Glomerular visceral epithelial cell (primary cell): ENCODE data around the gene CBX7.
A peak's percentile ranks its signal among the peaks of the same experiment; 100 is the strongest.

ENCODE experiments used
- DNase-seq: peaks from one replicate; pipeline ENCODE4 v3.0.0-alpha.2; 2016; ENCODE audit errors: extremely low spot score

Gene CBX7

DNA sequence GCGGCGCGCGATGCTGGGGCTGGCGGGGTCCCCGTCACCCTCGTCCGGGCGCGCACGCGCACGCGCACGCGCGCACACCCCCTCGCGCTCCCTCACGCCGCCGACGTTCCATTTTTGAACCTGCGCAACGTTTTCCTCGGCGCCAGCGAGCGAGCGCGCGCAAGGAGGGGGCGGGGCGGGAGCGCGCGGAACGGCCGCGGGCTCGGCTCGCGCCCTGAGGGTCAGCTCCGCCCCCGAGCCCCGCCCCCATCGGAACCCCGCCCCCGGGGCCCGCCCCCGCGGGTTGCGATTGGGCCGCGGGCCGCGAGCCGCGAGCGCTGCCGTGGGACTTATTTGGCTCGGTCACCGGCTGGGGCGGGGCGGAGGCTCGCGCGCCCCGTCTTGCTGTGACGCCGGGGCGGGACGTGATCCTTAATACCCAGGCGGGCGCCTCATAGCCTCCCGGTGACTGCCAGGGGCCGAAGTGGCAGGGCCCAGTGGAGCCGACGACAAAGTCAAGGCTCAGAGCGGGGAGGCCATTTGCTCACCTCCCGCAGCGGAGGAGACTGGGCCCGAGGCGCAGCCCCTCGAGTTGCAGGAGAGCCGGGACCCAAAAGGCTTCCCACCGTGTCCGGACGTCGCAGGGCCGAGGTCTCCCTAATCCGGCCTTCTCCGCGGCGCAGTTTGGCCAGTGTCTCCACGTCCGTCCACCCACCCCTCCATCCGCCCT lies at the start of gene CBX7:
CBX7 (minus strand) TSS at position 170 of the 709 bp plus-strand sequence. CDS start 236 bp downstream, outside the sequence.
- peak; percentile 90 for DNase-seq

DNA sequence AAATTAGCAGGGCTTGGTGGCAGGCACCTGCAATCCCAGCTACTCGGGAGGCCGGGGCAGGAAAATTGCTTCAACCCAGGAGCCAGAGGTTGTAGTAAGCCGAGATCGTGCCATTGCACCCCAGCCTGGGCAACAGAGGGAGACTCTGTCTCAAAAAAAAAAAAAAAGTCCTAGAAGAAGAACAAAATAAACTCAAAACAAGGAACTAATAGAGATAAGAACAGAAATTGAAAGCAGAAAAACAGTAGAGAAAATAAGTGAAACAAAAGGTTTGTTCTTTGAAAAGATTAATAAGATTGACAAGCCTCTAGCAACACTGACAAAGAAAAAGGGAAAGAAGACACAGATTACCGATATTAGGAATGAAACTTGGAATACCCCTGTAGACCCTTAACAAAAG lies 45.1 kb upstream of the CBX7 start:
- DNase-seq = no peak

DNA sequence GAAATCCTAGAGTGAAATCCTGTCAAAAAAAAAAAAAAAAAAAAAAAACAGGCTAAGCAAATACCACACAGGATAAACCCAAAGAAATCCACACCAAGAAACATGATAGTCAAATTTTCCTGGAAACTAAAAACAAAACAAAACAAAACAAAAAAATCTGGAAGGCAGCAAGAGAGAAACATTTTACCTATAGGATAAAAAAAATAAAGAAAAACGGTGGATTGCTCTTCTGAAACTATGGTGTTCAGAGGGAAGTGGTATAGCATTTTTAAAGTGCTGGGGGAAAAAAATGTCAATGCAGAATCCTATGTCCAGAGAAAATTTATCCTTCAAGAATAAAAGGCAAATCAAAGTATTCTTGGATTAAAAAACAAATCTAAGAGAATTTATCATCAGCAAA lies 41.6 kb upstream of the CBX7 start:
- DNase-seq = no peak

DNA sequence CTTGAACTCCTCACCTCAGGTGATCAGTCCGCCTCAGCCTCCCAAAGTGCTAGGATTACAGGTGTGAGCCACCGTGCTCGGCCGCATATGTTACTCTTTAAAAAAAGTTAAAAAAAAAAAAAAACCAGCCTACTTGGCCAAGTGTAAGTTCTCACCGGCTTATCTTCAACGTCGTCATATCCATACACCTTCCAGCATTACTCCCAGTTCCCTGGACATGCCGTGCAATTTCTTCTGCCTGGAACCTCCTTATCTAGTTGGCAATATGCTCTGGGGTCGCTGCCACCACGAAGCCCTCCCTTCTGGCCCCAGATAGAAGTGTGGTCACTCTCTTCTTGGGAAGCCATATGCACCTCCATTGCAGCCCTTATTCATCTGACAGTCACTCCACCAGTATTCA lies 36.3 kb upstream of the CBX7 start:
- DNase-seq = no peak

DNA sequence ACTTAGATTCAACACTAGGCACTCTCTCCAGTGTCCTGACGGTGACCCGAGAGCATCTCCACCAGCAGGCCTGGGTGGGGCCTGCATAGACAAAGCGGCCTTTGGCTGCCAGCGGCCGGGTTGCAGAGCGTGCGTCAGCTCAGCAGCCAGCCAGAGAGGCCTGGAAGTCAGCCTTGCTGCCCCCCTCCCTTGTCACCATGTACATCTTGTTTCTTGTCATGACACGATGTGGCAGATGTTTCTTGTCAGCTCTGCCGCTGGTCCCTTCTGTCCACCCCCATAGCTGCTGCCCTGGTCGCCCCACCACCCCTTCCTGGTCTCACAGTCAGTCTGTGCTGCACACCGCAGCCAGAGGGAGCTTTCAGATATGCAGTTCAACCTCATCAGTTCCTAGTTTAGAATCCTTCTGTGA lies 33.1 kb upstream of the CBX7 start:
- no peak for DNase-seq

DNA sequence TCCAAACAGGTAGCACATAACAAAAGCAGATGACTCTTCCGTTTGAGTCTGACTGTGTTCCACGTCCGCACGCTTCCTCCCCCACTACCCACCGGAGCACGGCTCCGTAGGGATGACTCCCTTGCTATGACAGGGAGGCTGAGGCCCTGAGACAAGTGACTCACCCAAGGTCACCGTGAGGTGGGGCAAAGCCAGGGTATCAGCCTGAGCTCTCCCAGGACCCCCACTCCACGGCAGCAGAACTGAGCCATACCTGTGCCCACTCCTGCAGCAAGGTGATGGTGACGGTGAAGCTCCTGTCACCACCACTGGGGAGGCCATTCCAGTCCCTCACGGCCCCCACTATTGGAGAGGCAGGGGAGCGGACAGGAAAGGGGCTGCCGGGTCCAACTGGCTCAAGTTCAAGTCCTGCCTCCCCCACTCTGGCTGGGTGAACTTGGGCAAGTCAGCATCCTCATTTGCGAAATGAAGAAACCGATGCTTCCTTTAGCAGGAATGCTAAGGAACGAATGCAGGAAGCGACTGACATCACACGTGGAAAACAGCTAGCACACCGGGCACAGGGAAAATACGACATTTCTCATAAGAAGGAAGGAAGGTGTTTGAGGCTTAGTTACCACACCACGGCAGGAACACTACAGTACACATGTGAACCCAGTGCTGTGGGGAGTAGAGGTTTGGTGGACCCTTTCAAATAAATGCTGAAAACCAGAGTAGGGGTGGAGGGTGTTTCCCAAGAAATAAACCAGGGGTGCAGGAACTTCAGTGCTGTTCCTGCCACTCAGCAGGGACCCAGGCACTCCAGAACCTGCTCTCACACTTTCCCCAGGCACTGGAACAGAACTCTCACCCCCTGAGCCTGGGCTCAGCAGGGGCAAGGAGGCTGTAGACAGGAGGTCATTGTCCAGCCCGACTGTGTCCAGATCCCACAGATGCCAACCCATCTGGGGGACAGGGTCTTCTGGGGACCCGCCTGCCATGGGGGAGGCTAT lies 32.4 kb upstream of the CBX7 start:
- DNase-seq = peak; percentile 70

DNA sequence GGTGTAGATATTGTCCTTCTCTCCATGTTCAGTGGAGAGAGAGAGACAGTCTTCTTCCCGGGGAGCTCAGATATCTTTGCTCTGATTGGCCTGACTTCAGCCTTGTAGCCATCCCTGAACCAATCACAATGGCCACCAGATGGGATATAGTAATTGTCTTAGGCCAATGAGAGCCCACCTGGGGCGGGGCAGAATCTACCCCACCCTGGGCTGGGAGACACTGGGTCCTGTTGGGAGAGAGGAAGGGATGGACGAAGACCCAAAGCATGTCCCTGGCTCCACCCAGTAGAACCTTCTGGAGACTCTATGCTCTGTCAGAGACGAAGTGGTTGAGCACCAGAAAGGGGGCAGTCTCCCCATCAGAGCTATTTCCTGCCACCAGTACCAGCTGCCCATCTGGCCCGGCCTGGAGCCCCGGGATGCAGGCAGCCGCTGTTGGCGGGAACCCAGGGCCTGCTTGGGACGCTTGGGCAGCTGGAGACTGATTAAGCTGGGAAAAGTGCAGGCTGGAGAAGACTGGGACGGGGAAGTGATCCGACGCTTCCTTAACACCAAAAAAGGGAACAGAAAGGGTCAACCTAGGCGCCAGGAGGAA lies 31.6 kb upstream of the CBX7 start:
- DNase-seq = peak; percentile 92

DNA sequence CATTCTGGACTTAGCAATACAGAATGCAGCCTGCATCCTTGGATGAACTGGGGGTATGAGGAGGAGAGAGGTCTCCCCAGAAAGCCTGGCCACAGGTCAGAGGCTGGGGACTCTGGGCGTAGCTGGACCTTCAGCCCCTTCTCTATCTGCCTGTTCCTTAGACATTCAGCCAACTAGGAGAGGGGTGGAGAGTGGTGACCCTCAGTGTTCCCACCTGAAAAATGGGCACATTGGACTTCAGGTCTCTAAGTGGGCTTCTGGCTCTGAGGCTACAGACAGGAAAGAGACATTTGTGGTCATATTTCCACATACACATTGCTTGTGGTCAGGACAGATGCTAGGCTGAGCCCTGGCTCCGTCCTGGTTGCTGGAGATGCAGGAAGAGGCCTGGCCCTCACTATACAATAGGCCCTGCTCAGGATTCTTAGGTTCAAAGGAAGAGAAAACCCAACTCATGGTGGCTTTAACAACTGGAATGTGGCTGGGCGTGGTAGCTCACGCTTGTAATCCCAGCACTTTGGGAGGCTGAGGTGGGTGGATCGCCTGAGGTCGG lies 30.1 kb upstream of the CBX7 start:
- DNase-seq = peak; percentile 21

DNA sequence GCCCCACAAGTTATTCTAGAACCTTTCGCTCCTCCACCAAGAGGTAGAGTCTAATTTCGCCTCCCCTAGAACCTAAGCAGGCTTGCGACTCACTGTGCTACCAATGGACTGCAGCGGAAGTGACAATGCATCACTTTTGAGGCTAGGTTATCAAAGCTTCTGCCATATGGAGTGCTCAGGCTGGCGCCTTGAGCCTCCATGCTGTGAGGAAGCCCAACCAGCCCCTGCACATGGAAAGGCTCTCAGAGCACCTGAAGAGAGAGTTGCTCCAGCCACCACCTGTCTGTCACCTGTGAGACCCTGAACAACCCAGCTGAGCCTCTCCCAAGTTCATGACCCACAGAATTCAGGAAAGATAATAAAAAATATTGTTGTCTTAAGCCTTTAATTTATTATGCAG lies 29.3 kb upstream of the CBX7 start:
- DNase-seq = no peak

DNA sequence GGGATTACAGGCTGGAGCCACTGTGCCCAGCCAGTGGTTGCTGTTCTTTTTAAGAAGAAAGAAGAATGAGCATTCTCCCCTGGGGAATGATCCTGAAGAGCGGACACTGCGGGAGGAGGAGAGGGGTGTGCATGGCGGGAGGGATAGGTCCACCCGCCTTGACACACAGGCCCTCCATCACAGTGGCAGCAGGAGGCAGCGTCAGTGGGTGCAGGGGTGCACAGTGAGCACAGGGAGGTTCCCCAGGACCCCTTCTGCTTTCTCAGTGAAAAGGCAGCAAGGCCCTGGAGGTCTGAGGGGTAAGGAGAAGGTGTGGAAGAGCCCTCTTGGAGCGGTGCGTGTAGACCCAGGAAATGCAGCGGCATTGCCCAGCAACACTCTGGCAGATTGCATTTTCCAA lies 28.9 kb upstream of the CBX7 start:
- no peak for DNase-seq

DNA sequence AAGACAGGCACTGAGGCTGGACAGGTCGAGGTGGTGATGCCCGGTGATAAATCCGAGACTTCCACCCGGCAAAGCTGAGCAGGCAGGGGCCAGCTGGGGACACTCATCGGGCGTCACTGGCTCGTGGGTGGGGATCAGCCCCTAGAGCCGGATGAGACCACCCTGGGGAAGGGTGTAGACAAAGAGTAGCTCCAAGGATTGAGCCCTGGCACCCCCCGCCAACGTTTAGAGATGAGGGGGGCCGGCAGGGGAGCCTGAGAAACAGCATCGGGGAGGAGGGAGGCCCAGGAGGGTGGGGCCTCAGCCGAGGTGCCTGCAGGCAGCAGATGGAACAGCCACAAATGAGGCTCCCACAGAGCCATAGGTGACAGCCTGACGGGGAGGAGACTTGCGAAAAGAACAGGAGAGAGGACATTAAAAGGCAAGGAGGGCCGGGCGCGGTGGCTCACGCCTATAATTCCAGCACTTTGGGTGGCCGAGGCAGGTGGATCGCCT lies 27.4 kb upstream of the CBX7 start:
- DNase-seq = no peak

DNA sequence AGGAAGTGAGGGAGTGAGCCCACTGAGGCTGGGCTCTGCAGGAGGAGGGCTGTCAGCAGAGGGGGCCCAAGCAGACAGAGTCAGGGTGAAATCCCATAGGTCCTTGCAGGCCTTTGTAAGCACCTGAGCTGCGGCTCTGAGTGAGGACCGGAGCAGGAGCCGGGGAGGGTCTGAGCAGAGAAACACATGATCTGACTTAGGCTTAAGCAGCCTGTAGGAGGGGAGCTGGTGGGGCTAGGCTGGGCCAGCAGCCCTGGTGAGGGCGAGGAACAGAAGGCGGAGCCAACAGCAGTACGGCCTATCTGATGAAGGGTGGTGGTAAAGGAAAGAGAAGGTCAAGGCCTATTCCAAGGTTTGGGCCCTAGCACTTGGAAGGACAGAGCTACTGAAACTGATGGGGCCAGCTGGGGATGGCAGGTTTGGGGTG lies 26.9 kb upstream of the CBX7 start:
- DNase-seq = no peak

DNA sequence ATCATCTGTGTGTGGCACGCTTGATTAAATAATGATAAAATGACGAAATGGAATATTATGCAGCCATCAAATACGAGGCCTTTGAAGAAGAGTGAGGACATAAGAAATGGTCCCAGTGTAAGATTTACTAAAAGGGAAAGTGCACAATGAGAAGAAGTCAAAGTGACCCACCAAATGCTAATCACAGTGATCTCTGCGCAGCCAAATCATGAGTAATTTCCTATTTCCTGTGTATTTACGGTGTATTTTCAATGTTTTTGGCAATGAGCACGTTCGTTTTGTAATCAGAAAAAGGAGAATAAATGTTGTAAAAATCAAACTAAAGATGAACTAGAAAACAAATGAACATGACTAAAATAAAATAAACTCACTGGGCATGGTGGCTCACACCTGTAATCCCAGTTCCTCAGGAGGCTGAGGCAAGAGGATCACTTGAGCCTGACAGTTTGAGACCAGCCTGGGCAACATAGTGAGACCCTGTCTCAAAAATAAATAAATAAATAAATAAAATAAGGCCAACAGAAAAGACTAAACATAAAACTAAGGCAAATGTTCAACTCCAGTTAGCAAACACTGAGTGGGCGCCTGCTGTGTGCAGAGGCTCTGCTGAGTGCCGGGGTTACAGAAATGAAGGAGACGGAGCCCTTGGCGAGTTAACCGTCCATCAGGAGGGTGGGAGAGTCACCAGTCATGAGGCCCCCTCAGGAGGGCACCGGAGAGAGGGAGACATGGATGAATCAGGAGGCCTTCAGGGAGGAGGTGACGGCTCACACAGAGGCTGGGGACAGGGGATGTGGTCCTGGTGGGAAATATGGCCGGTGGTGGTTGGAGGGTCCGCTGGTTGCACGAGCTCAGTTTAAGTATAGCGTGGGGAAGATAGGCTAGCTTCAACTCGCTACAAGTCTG lies 26.0 kb upstream of the CBX7 start:
- DNase-seq = no peak

DNA sequence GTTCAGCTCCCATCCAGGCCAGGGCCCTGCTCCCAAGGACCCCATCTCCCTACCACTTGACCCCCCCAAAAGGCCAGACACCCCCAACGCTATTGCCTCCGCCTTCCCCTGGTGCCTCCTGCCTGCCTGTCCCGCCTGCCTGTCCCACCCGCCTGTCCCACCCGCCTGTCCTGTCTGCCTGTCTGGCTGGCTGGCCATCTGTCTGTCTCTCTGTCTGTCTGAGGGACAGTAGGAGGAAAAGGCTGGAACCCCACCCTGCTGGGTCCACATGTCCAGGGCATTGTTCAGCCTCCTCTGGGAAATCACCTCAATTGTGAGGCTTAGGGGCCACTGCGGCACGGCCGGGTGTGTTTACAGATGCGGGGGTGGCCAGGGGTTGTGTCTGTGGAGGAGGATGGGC lies 25.3 kb upstream of the CBX7 start:
- DNase-seq = no peak

DNA sequence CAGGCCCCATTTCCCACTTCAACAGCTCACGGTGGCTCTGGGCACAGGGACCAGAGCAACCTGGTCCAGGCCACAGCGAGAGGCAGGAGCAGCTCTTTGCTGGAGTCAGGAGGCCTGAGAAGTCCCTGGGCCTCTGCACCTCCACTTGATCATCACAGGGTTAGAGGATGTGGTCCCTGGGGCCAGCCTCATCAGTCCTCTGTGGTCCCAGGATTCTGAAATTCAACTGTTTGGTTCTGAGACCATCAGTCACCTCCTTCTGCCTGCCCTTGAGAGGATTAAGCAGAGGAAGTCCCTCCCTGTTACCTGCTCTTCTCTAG lies 24.9 kb upstream of the CBX7 start:
- no peak for DNase-seq

DNA sequence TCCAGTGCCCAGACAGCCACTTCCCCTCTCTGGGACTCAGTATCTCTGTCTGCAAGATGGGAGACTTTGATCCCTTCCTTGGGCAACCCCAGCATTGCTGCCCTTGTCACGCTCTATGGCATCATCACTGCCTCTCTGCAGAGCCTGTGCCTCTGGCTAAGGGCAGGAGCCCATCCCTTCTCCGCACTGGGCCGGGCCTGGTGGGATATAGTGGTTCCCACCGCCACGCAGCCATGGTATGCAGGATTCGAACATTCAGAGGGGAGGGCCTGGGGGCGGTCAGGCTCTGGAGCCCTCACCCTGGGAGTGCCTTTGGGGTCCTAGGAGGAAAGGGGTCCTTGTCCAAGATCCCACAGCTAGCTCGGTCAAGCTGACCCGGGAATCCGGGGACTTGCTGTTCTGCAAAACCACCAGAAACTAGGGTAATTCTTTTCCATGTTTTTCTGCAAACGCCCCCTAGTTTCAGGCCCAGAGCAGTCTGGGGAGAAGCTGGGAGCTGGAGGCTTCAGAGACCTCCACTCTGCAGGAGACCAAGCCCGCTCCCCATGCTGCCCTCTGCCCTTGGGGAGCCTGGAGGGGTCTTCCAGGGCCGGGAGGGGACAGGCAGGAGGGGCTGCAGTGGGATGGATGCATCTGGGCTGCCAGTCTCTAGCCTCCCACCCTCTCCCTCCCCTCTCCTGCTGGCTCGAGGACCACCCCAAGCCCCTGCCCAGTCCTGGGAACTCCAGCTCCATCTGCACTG lies 24.4 kb upstream of the CBX7 start:
- DNase-seq = peak; percentile 14

DNA sequence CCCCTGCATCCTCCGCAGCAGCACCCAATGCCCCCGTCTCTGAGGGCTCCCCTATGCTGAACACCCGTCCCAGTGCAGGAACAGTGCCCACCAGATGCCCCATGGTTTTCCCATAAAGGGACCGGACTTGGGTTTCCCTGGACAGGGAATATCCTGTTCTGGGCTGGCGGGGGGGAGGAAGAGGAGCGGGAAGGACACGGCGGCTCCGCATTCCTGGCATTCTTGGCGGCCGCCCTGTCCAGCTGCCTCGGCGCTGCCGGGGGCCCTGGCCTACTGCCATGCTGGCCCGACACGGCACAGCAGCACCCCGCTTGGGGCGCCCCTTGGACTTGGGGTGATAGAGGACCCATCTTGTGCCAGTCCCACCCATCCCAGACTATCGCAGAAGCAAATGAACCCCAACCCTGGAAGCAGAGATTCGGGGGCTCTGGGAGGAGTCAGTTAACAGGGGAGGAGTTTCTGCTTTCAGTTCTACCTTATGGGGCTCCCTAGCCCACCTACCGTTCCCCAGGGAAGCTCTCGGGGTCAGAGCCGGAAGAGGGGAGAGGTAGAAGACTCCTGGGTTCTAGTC lies 23.7 kb upstream of the CBX7 start:
- DNase-seq = peak; percentile 89

DNA sequence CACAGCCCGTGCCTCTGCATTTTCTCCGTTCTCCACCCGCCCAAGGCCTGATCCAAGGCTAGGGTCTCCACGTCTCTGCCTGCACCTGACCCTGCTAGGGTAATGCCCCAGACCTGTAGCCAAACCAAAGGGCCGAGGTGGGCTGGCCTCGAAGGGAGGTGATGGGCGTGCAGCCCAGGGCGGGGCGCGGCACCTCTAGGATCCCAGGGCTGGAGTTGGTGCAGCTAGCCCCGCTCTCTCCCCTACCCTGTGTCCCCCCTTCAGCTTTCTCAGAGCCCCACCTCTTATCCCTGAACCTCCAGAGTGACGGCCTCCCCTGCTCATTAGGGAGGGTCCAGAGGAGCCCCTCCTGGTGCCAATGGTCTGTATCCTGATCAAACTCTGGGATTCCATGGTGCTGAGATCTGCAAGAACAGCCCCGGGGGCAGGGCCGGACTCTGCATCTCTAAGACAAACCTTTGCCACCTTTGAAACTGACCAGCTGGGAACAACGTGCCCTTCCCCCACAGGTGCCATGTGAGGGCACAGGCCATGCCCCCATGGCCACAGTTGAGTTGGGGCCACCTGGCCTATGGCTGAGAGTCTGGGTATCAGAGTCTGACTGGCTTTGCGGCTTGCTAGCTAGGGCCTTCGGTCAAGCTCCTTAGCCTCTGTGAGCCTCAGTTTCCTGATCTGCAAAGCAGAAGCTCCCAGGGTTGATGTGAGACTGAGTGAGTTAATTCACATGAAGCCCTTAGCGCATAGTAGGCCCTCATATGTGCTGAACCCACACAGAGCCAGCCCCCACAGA lies 23.1 kb upstream of the CBX7 start:
- peak; percentile 69 for DNase-seq
